Measurements from ENCODE around the gene SPECC1. TPM values are rescaled to one million over a fixed set of nuclear protein-coding genes. Genes with fewer than 3 reads are reported as not detected.

SPECC1 gene
- total and polyA plus RNA-seq, 2 of the 4 experiments (the other 2 are of a cell fraction) = 16.9 to 26.2 TPM

DNA sequence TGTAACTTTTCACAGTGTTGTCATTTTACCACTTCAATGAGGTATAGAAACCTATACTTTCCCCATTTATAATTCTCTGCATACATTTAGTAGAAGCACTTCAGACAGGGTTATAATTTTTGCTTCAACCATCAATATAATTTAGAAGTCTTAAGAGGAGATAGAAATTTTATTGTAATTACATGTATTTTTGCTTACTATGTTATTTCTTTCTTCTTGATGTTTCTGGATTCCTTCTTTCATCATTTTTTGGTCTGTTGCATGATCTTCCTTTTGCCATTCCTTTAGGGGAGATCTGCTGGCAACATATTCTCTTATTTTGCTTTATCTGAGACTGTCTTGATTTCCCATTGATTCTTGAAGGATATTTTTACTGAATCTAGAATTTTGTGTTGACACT lies 31.1 kb downstream of the SPECC1 start:
- DNase-seq (no peak), ATAC-seq (ENCODE audit: low read depth) (no peak)
- Histone ChIP-seq H3K56ac (ENCODE audit: extremely low read depth, insufficient read depth, low read length) (no peak overlapping the region), H3K79me1 (ENCODE audit: low read depth in 1 of 2, low read length in 2 of 2) (no peaks in the 10 kb centered on the region), H3K36me3 (ENCODE audit: control insufficient read depth, insufficient read depth, low read length) (no peaks in the 10 kb centered on the region), H3K23ac (ENCODE audit: low read depth, low read length) (no peak overlapping the region), H3K9me1 (ENCODE audit: insufficient read depth, low read length) (no peaks in the 10 kb centered on the region), H3K4me1 (ENCODE audit: control insufficient read depth, insufficient read depth, low read length) (no peaks in the 10 kb centered on the region), H3K9me3 (ENCODE audit: control insufficient read depth, insufficient read depth, low read length) (no peaks in the 10 kb centered on the region), H3K9ac (ENCODE audit: low read depth, low read length) (no peak overlapping the region), H2BK5ac (ENCODE audit: low read depth, low read length, poor library complexity, severe bottlenecking) (no peak overlapping the region), H4K8ac (ENCODE audit: low read depth in 2 of 2, low read length in 2 of 2) (no peak overlapping the region), H4K20me1 (ENCODE audit: insufficient read depth, low read length) (no peaks in the 10 kb centered on the region), H2BK20ac (ENCODE audit: low read depth, low read length) (no peak overlapping the region), H2BK120ac (ENCODE audit: low read depth, low read length) (no peak overlapping the region), H3K4ac (ENCODE audit: low read depth, low read length) (no peak overlapping the region), H3K4me2 (ENCODE audit: low read depth, low read length) (no peak overlapping the region), H4K5ac (ENCODE audit: low read depth, low read length) (no peak overlapping the region), H2AK5ac (ENCODE audit: low read depth, low read length) (no peak overlapping the region), H2BK15ac (ENCODE audit: low read depth, low read length) (no peak overlapping the region), H3K27ac (ENCODE audit: insufficient read depth, low read length) (no peak overlapping the region), H4K91ac (ENCODE audit: insufficient read depth, low read depth, low read length) (no peak overlapping the region), H3K18ac (ENCODE audit: low read depth, low read length) (no peak overlapping the region), H3K4me3 (ENCODE audit: insufficient read depth, low read depth, low read length) (no peak overlapping the region), H2AK9ac (replicated peaks; ENCODE audit: low read depth, low read length, poor library complexity) (no peak overlapping the region), H3K27me3 (ENCODE audit: control insufficient read depth, insufficient read depth, low read length) (peaks cover 13% of the 10 kb centered on the region), H2AFZ (replicated peaks; ENCODE audit: low read length, poor library complexity) (no peak overlapping the region), H3K14ac (replicated peaks; ENCODE audit: low read depth, low read length) (no peak overlapping the region)
- CTCF ChIA-PET = no interaction called here
- in situ Hi-C loops (cut with MboI; ENCODE audit: low sequenced_read_pairs) = no loop called here
- dilution Hi-C loops (cut with HindIII; ENCODE audit: low sequenced_read_pairs, unreplicated experiment) = no loop called here
- intact Hi-C loops (cut with micrococcal nuclease) = no loop called here
- TF ChIP-seq, protein P1, sequence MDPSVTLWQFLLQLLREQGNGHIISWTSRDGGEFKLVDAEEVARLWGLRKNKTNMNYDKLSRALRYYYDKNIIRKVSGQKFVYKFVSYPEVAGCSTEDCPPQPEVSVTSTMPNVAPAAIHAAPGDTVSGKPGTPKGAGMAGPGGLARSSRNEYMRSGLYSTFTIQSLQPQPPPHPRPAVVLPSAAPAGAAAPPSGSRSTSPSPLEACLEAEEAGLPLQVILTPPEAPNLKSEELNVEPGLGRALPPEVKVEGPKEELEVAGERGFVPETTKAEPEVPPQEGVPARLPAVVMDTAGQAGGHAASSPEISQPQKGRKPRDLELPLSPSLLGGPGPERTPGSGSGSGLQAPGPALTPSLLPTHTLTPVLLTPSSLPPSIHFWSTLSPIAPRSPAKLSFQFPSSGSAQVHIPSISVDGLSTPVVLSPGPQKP (IDR thresholded peaks at IDR 0.05; ENCODE audit: borderline replicate concordance, low read depth, low read length) = no peak
- TF ChIP-seq SMC3 (IDR thresholded peaks at IDR 0.05; ENCODE audit: low read depth, low read length) (no peak), RCOR1 (IDR thresholded peaks at IDR 0.05; ENCODE audit: insufficient replicate concordance, low read length) (no peak), BHLHE40 (IDR thresholded peaks at IDR 0.05; ENCODE audit: low read depth, low read length) (no peak), RAD21 (IDR thresholded peaks at IDR 0.05; ENCODE audit: low read length) (no peak), NFE2L2 (IDR thresholded peaks at IDR 0.05; ENCODE audit: low read depth, low read length) (no peak), POLR2A (IDR thresholded peaks at IDR 0.05; ENCODE audit: low read depth, low read length) (no peak), CHD1 (IDR thresholded peaks at IDR 0.05; ENCODE audit: low read depth, low read length) (no peak), RFX5 (IDR thresholded peaks at IDR 0.05; ENCODE audit: low read depth, low read length) (no peak), FOS (IDR thresholded peaks at IDR 0.05; ENCODE audit: low read depth, low read length) (no peak), CEBPB (IDR thresholded peaks at IDR 0.05; ENCODE audit: low read depth, low read length) (no peak), MAZ (IDR thresholded peaks at IDR 0.05; ENCODE audit: borderline replicate concordance, low read depth, low read length) (no peak)
- TF ChIP-seq, protein P2, sequence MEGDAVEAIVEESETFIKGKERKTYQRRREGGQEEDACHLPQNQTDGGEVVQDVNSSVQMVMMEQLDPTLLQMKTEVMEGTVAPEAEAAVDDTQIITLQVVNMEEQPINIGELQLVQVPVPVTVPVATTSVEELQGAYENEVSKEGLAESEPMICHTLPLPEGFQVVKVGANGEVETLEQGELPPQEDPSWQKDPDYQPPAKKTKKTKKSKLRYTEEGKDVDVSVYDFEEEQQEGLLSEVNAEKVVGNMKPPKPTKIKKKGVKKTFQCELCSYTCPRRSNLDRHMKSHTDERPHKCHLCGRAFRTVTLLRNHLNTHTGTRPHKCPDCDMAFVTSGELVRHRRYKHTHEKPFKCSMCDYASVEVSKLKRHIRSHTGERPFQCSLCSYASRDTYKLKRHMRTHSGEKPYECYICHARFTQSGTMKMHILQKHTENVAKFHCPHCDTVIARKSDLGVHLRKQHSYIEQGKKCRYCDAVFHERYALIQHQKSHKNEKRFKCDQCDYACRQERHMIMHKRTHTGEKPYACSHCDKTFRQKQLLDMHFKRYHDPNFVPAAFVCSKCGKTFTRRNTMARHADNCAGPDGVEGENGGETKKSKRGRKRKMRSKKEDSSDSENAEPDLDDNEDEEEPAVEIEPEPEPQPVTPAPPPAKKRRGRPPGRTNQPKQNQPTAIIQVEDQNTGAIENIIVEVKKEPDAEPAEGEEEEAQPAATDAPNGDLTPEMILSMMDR (conservative IDR thresholded peaks at IDR 0.05; ENCODE audit: low read depth, low read length) = no peak
- POLR2A ChIA-PET (ENCODE audit: unreplicated experiment) = no interaction called here
- no TSS peak for BruUV-seq (replicated peaks)

Data from IMR-90 (cell line).